Measurements from ENCODE around the gene PHF12. TPM values are rescaled to one million over a fixed set of nuclear protein-coding genes. Genes with fewer than 3 reads are reported as not detected.
A peak's percentile ranks its signal among the peaks of the same experiment; 100 is the strongest.

Gene PHF12
- total and polyA plus RNA-seq, 10 donors = 16.2 to 118 (median 76.1) TPM

GRCh38 chr17:28901866-28902818 lies 49.2 kb downstream of the PHF12 start:
- intact Hi-C loops (cut with DNase I; ENCODE audit: low total_unique reads) = loop anchor here (10.0 kb wide), 1 partner anchor 47 kb away; the partner anchor contains the start of gene ERAL1
- H3K9me3 ChIP-seq = no peaks in the 10 kb centered on the region
- no peak for TF ChIP-seq POLR2AphosphoS5 (IDR thresholded peaks at IDR 0.05)
- no peak for TF ChIP-seq POLR2A (IDR thresholded peaks at IDR 0.05)
- no peak for TF ChIP-seq CTCF (IDR thresholded peaks at IDR 0.05 in 8 of 11, conservative IDR thresholded peaks at IDR 0.05 in 3 of 11)
- DNase-seq = no peak
- 3 to 7% (median 5%) methylated on average over 33 to 62 of the region's 62 CpGs for WGBS, 5 donors
- H3K27me3 ChIP-seq (replicated peaks in 1 of 7) = no peaks in the 10 kb centered on the region
- H3K4me1 ChIP-seq = peaks cover 26 to 73% (median 58%) of the 10 kb centered on the region in 6 donors
- peak overlapping the region; percentile 63 to 95 (median 82) for H3K4me3 ChIP-seq
- H3K36me3 ChIP-seq = peaks cover 0 to 30% (median 17%) of the 10 kb centered on the region in 6 donors
- H3K27ac ChIP-seq = peak overlapping the region; percentile 65 to 99 (median 92)

- intact Hi-C loops (cut with DNase I; ENCODE audit: low total_unique reads) = loop anchor here (10.0 kb wide), 1 partner anchor 46 kb away; the partner anchor contains the start of gene ERAL1
- peak overlapping the region in 6 of 8 donors; percentile 86 to 99 (median 93) for H3K27ac ChIP-seq
- TF ChIP-seq POLR2A (IDR thresholded peaks at IDR 0.05) = no peak
- peak in 1 of 3 donors; percentile 14 for TF ChIP-seq POLR2AphosphoS5 (IDR thresholded peaks at IDR 0.05)
- no peak for DNase-seq
- H3K4me3 ChIP-seq = peak overlapping the region in 6 of 8 donors; percentile 11 to 95 (median 86)
- 84 to 90% (median 86%) methylated on average over 19 to 24 of the region's 24 CpGs for WGBS, 5 donors
- H3K27me3 ChIP-seq (replicated peaks in 1 of 7) = no peaks in the 10 kb centered on the region
- H3K9me3 ChIP-seq = no peaks in the 10 kb centered on the region
- peaks cover 30 to 81% (median 64%) of the 10 kb centered on the region in 6 donors for H3K4me1 ChIP-seq
- peaks cover 0 to 20% (median 7%) of the 10 kb centered on the region in 6 donors for H3K36me3 ChIP-seq
Observed at GRCh38 chr17:28900986-28901726, 50.2 kb downstream of the PHF12 start.

- peaks cover 48 to 89% (median 75%) of the 10 kb centered on the region in 6 donors for H3K4me1 ChIP-seq
- TF ChIP-seq POLR2AphosphoS5 (IDR thresholded peaks at IDR 0.05) (no peak), CTCF (IDR thresholded peaks at IDR 0.05 in 8 of 11, conservative IDR thresholded peaks at IDR 0.05 in 3 of 11) (no peak), POLR2A (IDR thresholded peaks at IDR 0.05) (no peak)
Observed at GRCh38 chr17:28899212-28899815, 52.0 kb downstream of the PHF12 start.

GRCh38 chr17:28898527-28898955 lies 52.8 kb downstream of the PHF12 start:
- DNase-seq = peak; percentile 75
- no peaks in the 10 kb centered on the region for H3K9me3 ChIP-seq
- H3K4me1 ChIP-seq = peaks cover 55 to 89% (median 78%) of the 10 kb centered on the region in 6 donors
- peak overlapping the region; percentile 95 to 99 (median 98) for H3K27ac ChIP-seq
- peak overlapping the region in 1 of 8 donors; percentile 97 for H3K4me3 ChIP-seq
- H3K27me3 ChIP-seq (replicated peaks in 1 of 7) = no peaks in the 10 kb centered on the region
- WGBS, 5 donors = 85 to 94% (median 87%) methylated on average over 11 to 12 of the region's 12 CpGs
- H3K36me3 ChIP-seq = peaks cover 0 to 7% (median 0%) of the 10 kb centered on the region in 6 donors
- no peak for TF ChIP-seq POLR2AphosphoS5 (IDR thresholded peaks at IDR 0.05)
- no peak for TF ChIP-seq CTCF (IDR thresholded peaks at IDR 0.05 in 8 of 11, conservative IDR thresholded peaks at IDR 0.05 in 3 of 11)
- no peak for TF ChIP-seq POLR2A (IDR thresholded peaks at IDR 0.05)
- intact Hi-C loops (cut with DNase I; ENCODE audit: low total_unique reads) = no loop called here

More at GRCh38 chr17:28899212-28899815, 52.0 kb downstream of the PHF12 start:
- WGBS, 5 donors = 95 to 99% (median 98%) methylated on average over 5 of the region's 5 CpGs
- DNase-seq = no peak
- H3K4me3 ChIP-seq = no peak overlapping the region
- H3K27me3 ChIP-seq (replicated peaks in 1 of 7) = no peaks in the 10 kb centered on the region
- intact Hi-C loops (cut with DNase I; ENCODE audit: low total_unique reads) = no loop called here
- peaks cover 0 to 7% (median 0%) of the 10 kb centered on the region in 6 donors for H3K36me3 ChIP-seq
- H3K9me3 ChIP-seq = no peaks in the 10 kb centered on the region
- peak overlapping the region in 5 of 8 donors; percentile 96 to 99 (median 99) for H3K27ac ChIP-seq
